Fibroblast of peridontal ligament (primary cell): ENCODE data around the gene PLEKHG4B.
"Not testable (repeated sequence)": the region's sequence is repeated elsewhere in the genome, so short reads cannot be mapped to it uniquely, and the experiment has no call there.

Experiments
- DNase-seq: peaks from one replicate; pipeline ENCODE4 v3.0.0-alpha.2; 2010; ENCODE audit errors: extremely low read depth

Gene PLEKHG4B

GRCh38 chr5:91556-92263 is at the start of gene PLEKHG4B:
Gene PLEKHG4B (plus strand): TSS chr5:92168. CDS start chr5:92232, 64 bp downstream.
- no peak for DNase-seq

GRCh38 chr5:42250-42649 is 49.7 kb upstream of the PLEKHG4B start:
- DNase-seq: peak; percentile 5

- no peak for DNase-seq
Observed at GRCh38 chr5:48192-48591, 43.8 kb upstream of the PLEKHG4B start.

- not testable (repeated sequence) for DNase-seq
Observed at GRCh38 chr5:49530-49929, 42.4 kb upstream of the PLEKHG4B start.

- no peak for DNase-seq
Observed at GRCh38 chr5:49953-50544, 41.9 kb upstream of the PLEKHG4B start.

GRCh38 chr5:50724-51499 is 41.1 kb upstream of the PLEKHG4B start:
- DNase-seq: no peak

- DNase-seq: no peak
Observed at GRCh38 chr5:51500-51823, 40.5 kb upstream of the PLEKHG4B start.

- DNase-seq: no peak
Observed at GRCh38 chr5:53381-54174, 38.4 kb upstream of the PLEKHG4B start.

GRCh38 chr5:54175-54730 is 37.7 kb upstream of the PLEKHG4B start:
- no peak for DNase-seq

- DNase-seq: no peak
Observed at GRCh38 chr5:54876-55569, 36.9 kb upstream of the PLEKHG4B start.

- peak; percentile 31 for DNase-seq
Observed at GRCh38 chr5:56561-57290, 35.2 kb upstream of the PLEKHG4B start.

- DNase-seq: not testable (repeated sequence)
Observed at GRCh38 chr5:60250-60649, 31.7 kb upstream of the PLEKHG4B start.

GRCh38 chr5:70440-70839 is 21.5 kb upstream of the PLEKHG4B start:
- no peak for DNase-seq

- DNase-seq: not testable (repeated sequence)
Observed at GRCh38 chr5:72316-73180, 19.4 kb upstream of the PLEKHG4B start.

GRCh38 chr5:73181-73447 is 18.9 kb upstream of the PLEKHG4B start:
- DNase-seq: not testable (repeated sequence)

- DNase-seq: no peak
Observed at GRCh38 chr5:73768-74502, 18.0 kb upstream of the PLEKHG4B start.

- no peak for DNase-seq
Observed at GRCh38 chr5:74503-75109, 17.4 kb upstream of the PLEKHG4B start.
